ENCODE data around the gene EIF5A.

- peak in 1 of 2 donors; percentile 32 for TF ChIP-seq POLR2A (IDR thresholded peaks at IDR 0.05)
- no peak for TF ChIP-seq CTCF (IDR thresholded peaks at IDR 0.05)
These were observed 28.0 kb upstream of the EIF5A start for GRCh38 chr17:7279448-7279847.

All from Peyer's patch (tissue), 4 donors.